Measurements from ENCODE around the gene ING4. TPM values are rescaled to one million over a fixed set of nuclear protein-coding genes. Genes with fewer than 3 reads are reported as not detected.

Gene ING4
- total RNA-seq (2022; extraction: Qiagen RNA extraction) = 13.8 to 19.8 TPM (median 15.7 TPM) in 5 replicates

DNA sequence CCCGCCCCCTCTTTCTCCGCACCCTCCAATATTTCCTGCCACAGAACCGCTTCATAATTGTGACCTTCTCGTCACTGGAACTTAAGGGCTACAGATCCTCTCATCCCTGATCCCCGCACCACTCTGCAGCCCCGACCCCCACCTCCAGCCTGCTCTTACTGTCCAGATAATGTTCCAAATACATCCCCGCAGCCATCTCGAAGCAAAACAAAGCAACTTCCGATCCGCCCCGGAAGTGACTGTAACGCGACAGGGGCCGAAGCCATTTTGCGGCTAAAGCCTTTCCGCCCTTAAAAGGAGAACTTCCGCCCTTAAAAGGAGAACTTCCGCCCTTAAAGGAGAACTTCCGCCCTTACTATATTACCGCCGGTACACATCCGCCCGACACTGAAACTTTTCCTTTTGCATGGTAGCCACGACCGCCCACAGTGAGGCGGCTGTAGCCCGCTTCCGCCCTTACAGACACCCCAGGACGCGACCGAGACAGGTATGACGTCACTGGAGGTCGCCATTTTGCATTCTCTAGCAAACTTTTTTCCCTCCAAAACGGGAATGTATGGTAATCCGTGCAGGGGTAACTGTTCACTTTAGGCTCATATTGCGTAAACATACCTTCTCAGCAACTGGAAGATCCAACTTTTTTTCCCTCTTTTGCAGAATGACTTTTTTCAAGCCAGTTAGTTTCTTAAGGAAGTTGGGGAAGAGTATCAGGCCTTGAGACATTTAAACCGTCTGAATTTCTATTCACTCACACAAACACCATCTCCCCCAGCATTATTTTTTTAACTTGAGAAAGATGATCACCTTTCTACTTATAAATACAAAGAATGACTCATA lies at the start of gene ING4:
ING4 (minus strand) TSS at position 214 of the 837 bp plus-strand sequence; CDS start at position 196, 18 bp downstream.

DNA sequence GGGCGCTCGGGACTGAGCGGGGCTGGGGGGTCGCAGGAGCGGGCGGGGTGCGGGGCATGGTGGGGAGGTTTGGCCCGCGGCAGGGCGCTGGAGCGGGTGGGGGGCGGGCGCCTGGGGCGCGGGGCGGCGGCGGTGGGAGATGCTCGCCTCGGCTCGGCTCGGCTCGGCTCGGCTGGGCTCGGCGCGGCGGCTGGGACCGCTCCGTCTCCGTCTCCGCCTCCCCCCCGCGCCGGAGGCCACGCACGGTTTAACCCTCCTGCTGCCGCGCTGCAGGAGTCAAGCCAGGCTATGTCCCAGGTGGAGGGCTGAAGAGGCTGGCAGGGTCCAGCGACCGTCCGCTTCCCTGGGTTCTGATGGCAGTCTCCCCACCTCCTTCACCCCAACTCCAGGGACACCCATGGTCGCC lies 37.7 kb upstream of the ING4 start, which contains the start of gene PIANP:
PIANP (minus strand) TSS at position 170 of the 406 bp plus-strand sequence. CDS start 2,754 bp downstream, outside the sequence.

DNA sequence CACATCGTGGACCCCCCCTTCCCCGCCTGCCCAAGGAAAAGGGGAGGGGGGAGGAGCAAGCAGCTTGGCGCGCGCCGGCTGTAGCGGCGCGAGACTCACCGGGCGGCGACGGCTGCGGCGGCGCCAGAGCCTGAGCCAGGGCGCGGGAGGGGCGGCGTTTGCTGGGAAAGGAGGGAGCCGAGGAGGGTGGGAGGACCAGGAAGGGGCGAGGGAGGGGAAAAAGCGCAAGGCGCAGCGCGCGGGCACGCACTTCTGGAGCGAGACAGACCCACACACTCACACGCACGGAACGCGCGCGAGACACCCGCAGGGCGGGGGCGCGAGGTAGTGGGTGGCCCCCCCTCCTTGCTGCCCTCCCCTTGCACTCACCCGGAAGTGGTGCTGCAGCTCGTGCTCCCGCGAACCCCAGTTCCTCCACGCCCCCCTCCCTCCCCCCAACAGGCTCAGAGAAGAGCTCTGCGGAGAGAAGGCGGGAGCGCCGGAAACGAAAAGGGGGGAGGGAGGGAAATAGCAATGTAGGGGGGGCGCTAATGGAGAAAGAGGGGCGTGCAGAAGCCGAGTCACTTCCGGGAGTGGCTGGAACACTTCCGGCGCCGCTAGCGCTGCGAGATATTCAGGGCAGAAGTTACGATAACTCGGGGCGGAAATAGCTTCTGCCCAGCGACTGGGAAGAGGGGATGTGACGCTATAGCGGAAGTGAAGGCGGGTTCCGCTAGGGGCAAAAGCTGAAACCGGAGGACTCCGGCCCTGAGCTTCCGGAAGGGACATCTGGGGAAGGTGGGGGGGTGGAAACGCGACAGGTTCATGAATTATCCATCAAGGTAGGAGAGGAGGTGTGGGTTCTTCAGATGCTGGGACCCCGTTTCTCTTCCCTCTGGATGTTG lies 26.3 kb upstream of the ING4 start, which contains the start of gene ZNF384:
ZNF384 (minus strand) TSS at position 377 of the 884 bp plus-strand sequence. CDS start 9,855 bp downstream, outside the sequence.

DNA sequence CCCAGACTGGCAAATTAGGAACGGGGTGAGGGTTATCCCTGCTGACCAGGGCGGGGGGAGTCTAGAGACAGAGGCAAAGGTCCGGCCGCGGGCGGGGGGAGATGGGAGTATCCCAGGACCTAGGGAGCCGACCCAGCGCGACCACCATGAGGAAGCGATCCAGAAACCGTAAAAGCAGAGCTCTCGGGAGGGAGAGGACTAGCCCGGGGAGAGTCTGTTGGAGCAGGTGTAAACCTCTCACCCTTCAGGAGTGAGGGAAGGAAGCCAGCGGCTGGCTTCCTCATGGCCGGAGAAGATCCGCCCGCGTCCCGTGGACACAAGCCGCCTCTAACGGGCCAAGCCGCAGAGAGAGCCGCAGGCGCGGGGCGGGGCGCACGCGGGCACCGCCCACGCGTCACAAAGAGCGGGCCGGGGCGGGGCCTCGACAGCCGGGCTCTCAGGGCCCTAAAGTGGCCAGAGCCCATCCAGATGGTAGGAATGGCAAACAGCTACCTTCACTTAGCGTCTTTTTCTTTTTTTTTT lies 15.8 kb downstream of the ING4 start, which contains the start of gene ACRBP:
ACRBP (minus strand) TSS at position 350 of the 522 bp plus-strand sequence; CDS start at position 284, 66 bp downstream.

DNA sequence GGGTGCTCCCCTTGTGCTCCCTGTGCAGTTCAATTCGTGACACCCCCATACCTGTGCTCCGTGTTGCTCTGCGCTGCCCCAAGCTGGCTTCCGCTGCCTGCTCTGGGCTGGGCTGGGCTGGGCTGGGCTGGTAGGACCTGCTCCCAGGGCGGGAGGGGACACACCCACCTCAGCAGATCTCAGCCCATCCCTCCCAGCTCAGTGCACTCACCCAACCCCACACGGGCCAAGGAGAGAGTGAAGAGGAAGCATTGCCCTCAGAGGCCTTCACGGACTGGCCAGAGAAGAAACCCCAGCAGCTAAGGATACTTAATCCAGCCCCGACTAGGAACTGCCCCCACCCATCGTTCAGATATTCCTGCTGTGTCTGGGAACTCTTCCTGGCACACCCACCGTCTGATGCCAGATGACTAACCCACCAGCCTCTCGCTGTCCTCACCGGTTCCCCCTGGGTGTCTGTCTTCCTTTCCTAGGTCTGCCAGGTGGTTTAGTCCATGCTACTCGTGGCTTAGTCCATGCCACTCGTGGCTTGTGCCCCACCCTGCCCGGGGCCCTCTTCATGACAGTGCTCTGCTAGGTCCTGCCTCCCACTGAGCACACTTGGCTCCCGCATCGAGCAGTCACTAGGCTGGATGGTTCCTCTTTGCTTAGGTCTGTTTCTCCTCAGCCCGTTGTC lies 26.9 kb downstream of the ING4 start, which contains the start of gene LPAR5:
LPAR5 (minus strand) TSS at position 104 of the 676 bp plus-strand sequence. CDS start 14,711 bp downstream, outside the sequence.

Other genes starting within 250 kb of the ING4 start
- gene CD27, start 218.2 kb downstream of the ING4 start, total RNA-seq (2022; extraction: Qiagen RNA extraction) = not detected in 5 replicates
- 3.5 to 4.3 TPM (median 3.5 TPM) in 5 replicates for gene TAPBPL, start 211.1 kb downstream of the ING4 start, total RNA-seq (2022; extraction: Qiagen RNA extraction)
- 9.8 to 13.4 TPM (median 12.1 TPM) in 5 replicates for gene VAMP1, start 192.4 kb downstream of the ING4 start, total RNA-seq (2022; extraction: Qiagen RNA extraction)
- 282 to 327 TPM (median 309 TPM) in 5 replicates for gene MRPL51, start 169.9 kb downstream of the ING4 start, total RNA-seq (2022; extraction: Qiagen RNA extraction)
- 56.5 to 62.5 TPM (median 60.7 TPM) in 5 replicates for gene NCAPD2, start 169.0 kb downstream of the ING4 start, total RNA-seq (2022; extraction: Qiagen RNA extraction)
- gene GAPDH, start 128.6 kb downstream of the ING4 start, total RNA-seq (2022; extraction: Qiagen RNA extraction) = 7,029 to 9,300 TPM (median 8,522 TPM) in 5 replicates
- 1.6 to 2.5 TPM (median 2.2 TPM) in 5 replicates for gene IFFO1, start 107.1 kb downstream of the ING4 start, total RNA-seq (2022; extraction: Qiagen RNA extraction)
- 91.7 to 109 TPM (median 98.4 TPM) in 5 replicates for gene NOP2, start 94.8 kb downstream of the ING4 start, total RNA-seq (2022; extraction: Qiagen RNA extraction)
- 59.8 to 76.6 TPM (median 62.8 TPM) in 5 replicates for gene CHD4, start 55.7 kb downstream of the ING4 start, total RNA-seq (2022; extraction: Qiagen RNA extraction)
- 0.38 to 0.97 TPM (median 0.66 TPM) in 5 replicates for gene LPAR5, start 27.2 kb downstream of the ING4 start, total RNA-seq (2022; extraction: Qiagen RNA extraction)
- gene ACRBP, start 15.7 kb downstream of the ING4 start, total RNA-seq (2022; extraction: Qiagen RNA extraction) = 0.08 to 0.40 TPM (median 0.15 TPM) in 3 of 5 replicates, not detected in the others
- 50.6 to 58.9 TPM (median 55.4 TPM) in 5 replicates for gene ZNF384, start 26.3 kb upstream of the ING4 start, total RNA-seq (2022; extraction: Qiagen RNA extraction)
- 0.64 to 1.0 TPM (median 0.73 TPM) in 5 replicates for gene PIANP, start 37.7 kb upstream of the ING4 start, total RNA-seq (2022; extraction: Qiagen RNA extraction)
- 47.2 to 58.3 TPM (median 55.9 TPM) in 5 replicates for gene COPS7A, start 60.9 kb upstream of the ING4 start, total RNA-seq (2022; extraction: Qiagen RNA extraction)
- gene MLF2, start 90.0 kb upstream of the ING4 start, total RNA-seq (2022; extraction: Qiagen RNA extraction) = 252 to 312 TPM (median 307 TPM) in 5 replicates
- gene PTMS, start 103.2 kb upstream of the ING4 start, total RNA-seq (2022; extraction: Qiagen RNA extraction) = 703 to 949 TPM (median 926 TPM) in 5 replicates
- 0.89 to 2.3 TPM (median 1.4 TPM) in 5 replicates for gene LAG3, start 109.4 kb upstream of the ING4 start, total RNA-seq (2022; extraction: Qiagen RNA extraction)
- not detected in 5 replicates for gene CD4, start 126.4 kb upstream of the ING4 start, total RNA-seq (2022; extraction: Qiagen RNA extraction)
- gene GPR162, start 158.7 kb upstream of the ING4 start, total RNA-seq (2022; extraction: Qiagen RNA extraction) = 0.23 to 0.53 TPM (median 0.45 TPM) in 5 replicates
- 19.8 to 29.8 TPM (median 28.7 TPM) in 5 replicates for gene P3H3, start 165.3 kb upstream of the ING4 start, total RNA-seq (2022; extraction: Qiagen RNA extraction)
- gene GNB3, start 177.8 kb upstream of the ING4 start, total RNA-seq (2022; extraction: Qiagen RNA extraction) = 1.2 to 2.3 TPM (median 1.9 TPM) in 5 replicates
- gene CDCA3, start 188.2 kb upstream of the ING4 start, total RNA-seq (2022; extraction: Qiagen RNA extraction) = 71.5 to 81.3 TPM (median 75.3 TPM) in 5 replicates
- gene USP5, start 189.0 kb upstream of the ING4 start, total RNA-seq (2022; extraction: Qiagen RNA extraction) = 74.8 to 79.3 TPM (median 76.6 TPM) in 5 replicates
- 1,486 to 1,673 TPM (median 1,653 TPM) in 5 replicates for gene TPI1, start 204.4 kb upstream of the ING4 start, total RNA-seq (2022; extraction: Qiagen RNA extraction)
- gene SPSB2, start 210.2 kb upstream of the ING4 start, total RNA-seq (2022; extraction: Qiagen RNA extraction) = 23.1 to 34.6 TPM (median 32.3 TPM) in 5 replicates
- gene LRRC23, start 241.7 kb upstream of the ING4 start, total RNA-seq (2022; extraction: Qiagen RNA extraction) = 16.4 to 19.0 TPM (median 18.3 TPM) in 5 replicates

All from A549 treated with Mapracorat at 1 μM for 4 hours (cell line).